ENCODE results near the gene GPC1.

The GPC1 gene

GRCh38 chr2:240397924-240398645, 37.4 kb upstream of the GPC1 start:
- ATAC-seq: no peak
- TF ChIP-seq TCF4 (CRISPR knock-in tag; IDR thresholded peaks at IDR 0.05; ENCODE audit: borderline replicate concordance) (no peak), ZNF8 (CRISPR knock-in tag; IDR thresholded peaks at IDR 0.05) (no peak), GLIS3 (CRISPR knock-in tag; IDR thresholded peaks at IDR 0.05) (no peak), PATZ1 (CRISPR knock-in tag; IDR thresholded peaks at IDR 0.05; ENCODE audit: borderline replicate concordance) (no peak), PPARA (CRISPR knock-in tag; IDR thresholded peaks at IDR 0.05; ENCODE audit: borderline replicate concordance) (no peak), ZC3H10 (CRISPR knock-in tag; IDR thresholded peaks at IDR 0.05) (no peak), POU6F1 (CRISPR knock-in tag; IDR thresholded peaks at IDR 0.05; ENCODE audit: borderline replicate concordance, low read depth) (no peak), SNAI2 (CRISPR knock-in tag; IDR thresholded peaks at IDR 0.05) (no peak), ISL1 (CRISPR knock-in tag; IDR thresholded peaks at IDR 0.05) (no peak), ZFP30 (CRISPR knock-in tag; IDR thresholded peaks at IDR 0.05) (no peak), TSHZ2 (CRISPR knock-in tag; IDR thresholded peaks at IDR 0.05) (no peak), ARNTL (CRISPR knock-in tag; IDR thresholded peaks at IDR 0.05; ENCODE audit: borderline replicate concordance, low read depth) (no peak), ESRRG (CRISPR knock-in tag; IDR thresholded peaks at IDR 0.05) (no peak)

- no peak for ATAC-seq
- TF ChIP-seq BACH2 (CRISPR knock-in tag; IDR thresholded peaks at IDR 0.05; ENCODE audit: borderline replicate concordance) (no peak), ZNF565 (CRISPR knock-in tag; conservative IDR thresholded peaks at IDR 0.05; ENCODE audit: low read depth) (no peak), POU6F1 (CRISPR knock-in tag; IDR thresholded peaks at IDR 0.05; ENCODE audit: borderline replicate concordance, low read depth) (no peak)
Observed at GRCh38 chr2:240398661-240399267, 36.7 kb upstream of the GPC1 start.

GRCh38 chr2:240399419-240400324, 35.8 kb upstream of the GPC1 start:
- no peak for ATAC-seq
- TF ChIP-seq GLIS3 (CRISPR knock-in tag; IDR thresholded peaks at IDR 0.05) (no peak), ARNTL (CRISPR knock-in tag; IDR thresholded peaks at IDR 0.05; ENCODE audit: borderline replicate concordance, low read depth) (no peak), ESRRG (CRISPR knock-in tag; IDR thresholded peaks at IDR 0.05) (no peak), ZFP30 (CRISPR knock-in tag; IDR thresholded peaks at IDR 0.05) (no peak), ZNF565 (CRISPR knock-in tag; conservative IDR thresholded peaks at IDR 0.05; ENCODE audit: low read depth) (no peak), CREB5 (CRISPR knock-in tag; IDR thresholded peaks at IDR 0.05; ENCODE audit: low read depth) (no peak), RARB (CRISPR knock-in tag; IDR thresholded peaks at IDR 0.05) (no peak), CSDC2 (CRISPR knock-in tag; IDR thresholded peaks at IDR 0.05) (no peak), POU6F1 (CRISPR knock-in tag; IDR thresholded peaks at IDR 0.05; ENCODE audit: borderline replicate concordance, low read depth) (no peak), ZC3H10 (CRISPR knock-in tag; IDR thresholded peaks at IDR 0.05) (no peak), SNAI2 (CRISPR knock-in tag; IDR thresholded peaks at IDR 0.05) (no peak), PATZ1 (CRISPR knock-in tag; IDR thresholded peaks at IDR 0.05; ENCODE audit: borderline replicate concordance) (no peak), TOX (CRISPR knock-in tag; IDR thresholded peaks at IDR 0.05; ENCODE audit: borderline replicate concordance) (no peak)
